Body of pancreas (tissue), 4 donors: ENCODE measurements around the gene MLH1. TPM values are rescaled to one million over a fixed set of nuclear protein-coding genes. Genes with fewer than 3 reads are reported as not detected.

ENCODE experiments used
- ATAC-seq: fragments of 150-250 bp; one replicate; pipeline ENCODE4 v1.9.1; 2016
- DNase-seq, 4 donors: peaks; one replicate each; pipeline ENCODE4 v3.0.0-alpha.2; 2019
- H3K27ac ChIP-seq, 4 donors: fragments of 200-600 bp; sonication (generic); 1 replicate in 3 of 4; 2 replicates in 1 of 4; pipeline versions ENCODE4 v1.5.1 to v1.6.1; 2016 to 2019; ENCODE audit warnings: mild to moderate bottlenecking in 1 of 4, mixed read lengths in 1 of 4, moderate library complexity in 1 of 4
- H3K27me3 ChIP-seq, 2 donors: fragments of 200-600 bp; sonication (generic); one replicate each; pipeline ENCODE4 v1.6.0; 2016; ENCODE audit warnings: mild to moderate bottlenecking in 1 of 2
- H3K36me3 ChIP-seq, 2 donors: fragments of 200-600 bp; sonication (generic); replicated peaks in 1 of 2; 2 replicates each; pipeline ENCODE4 v1.5.1; 2016; ENCODE audit warnings: low read depth in 2 of 2; ENCODE audit not compliant: insufficient read depth in 1 of 2
- H3K4me1 ChIP-seq: fragments of 200-600 bp; sonication (generic); one replicate; pipeline ENCODE4 v1.6.0; 2016
- H3K4me3 ChIP-seq, 2 donors: fragments of 200-600 bp; sonication (generic); 1 replicate in 1 of 2; 2 replicates in 1 of 2; pipeline ENCODE4 v1.5.1; 2016 to 2019
- H3K9me3 ChIP-seq, 3 donors: fragments of 200-600 bp; sonication (generic); 1 replicate in 2 of 3; 2 replicates in 1 of 3; pipeline ENCODE4 v1.5.1; 2016
- CTCF ChIP-seq, 7 experiments: fragments of 450-650 bp in 4 of 7; fragments of 200-600 bp in 3 of 7; sonication (generic) in 3 of 7; IDR thresholded peaks; one replicate each; pipeline ENCODE4 v1.5.1; 2016 to 2019; ENCODE audit warnings: antibody characterized with exemption in 7 of 7
- POLR2A ChIP-seq, 3 donors: fragments of 450-650 bp; IDR thresholded peaks; one replicate each; pipeline ENCODE4 v1.6.1; 2016; ENCODE audit warnings: antibody characterized with exemption in 3 of 3, mild to moderate bottlenecking in 2 of 3
- WGBS, 2 donors: methylation state at CpG; one replicate each; pipeline ENCODE4 v1.1.5; 2017; 5-methylcytosine and 5-hydroxymethylcytosine counted together
- intact Hi-C: fragments of 100-400 bp; cut with DNase I; formaldehyde crosslinking; loops from one replicate; pipeline ENCODE4 v1.15.1; 2023
- total RNA-seq, 2 donors: library from RNA; depleted of rRNA; stranded (reverse); fragments of >200 nt; gene quantifications; one replicate each; pipeline ENCODE4 v1.1.0, GENCODE V29; 2016

MLH1 gene
- total RNA-seq, 2 donors from 2014 or later: 16.9 to 38.9 TPM

- Histone ChIP-seq H3K36me3 (no peaks in the 10 kb centered on the region), H3K27me3 (no peaks in the 10 kb centered on the region), H3K9me3 (no peaks in the 10 kb centered on the region), H3K27ac (no peak overlapping the region), H3K4me3 (no peak overlapping the region), H3K4me1 (no peaks in the 10 kb centered on the region)
- TF ChIP-seq POLR2A (IDR thresholded peaks at IDR 0.05): no peak
- no peak for TF ChIP-seq CTCF (IDR thresholded peaks at IDR 0.05)
- intact Hi-C loops: no loop called here
- ATAC-seq (no peak), DNase-seq (no peak)
- 94 to 96% methylated on average over 1 of the region's 1 CpG for WGBS, 2 donors
Measured at GRCh38 chr3:36973139-36973538, 20.2 kb upstream of the MLH1 start.

- WGBS, 2 donors: 96% methylated on average over 4 of the region's 4 CpGs
- DNase-seq (no peak), ATAC-seq (no peak)
- TF ChIP-seq CTCF (IDR thresholded peaks at IDR 0.05) (no peak), POLR2A (IDR thresholded peaks at IDR 0.05) (no peak)
- intact Hi-C loops: no loop called here
- Histone ChIP-seq H3K4me1 (no peaks in the 10 kb centered on the region), H3K27ac (no peak overlapping the region), H3K27me3 (no peaks in the 10 kb centered on the region), H3K4me3 (no peak overlapping the region), H3K9me3 (peaks cover 0 to 4% (median 0%) of the 10 kb centered on the region in 3 donors), H3K36me3 (peaks cover 0 to 10% of the 10 kb centered on the region in 2 donors)
Measured at GRCh38 chr3:36981006-36981405, 12.3 kb upstream of the MLH1 start.

- H3K36me3 ChIP-seq: peaks cover 0 to 11% of the 10 kb centered on the region in 2 donors
- ATAC-seq (no peak), DNase-seq (no peak)
- no peaks in the 10 kb centered on the region for H3K9me3 ChIP-seq
- no peaks in the 10 kb centered on the region for H3K27me3 ChIP-seq
- peaks cover 44% of the 10 kb centered on the region for H3K4me1 ChIP-seq
- H3K27ac ChIP-seq: no peak overlapping the region
- TF ChIP-seq CTCF (IDR thresholded peaks at IDR 0.05): no peak
- no peak for TF ChIP-seq POLR2A (IDR thresholded peaks at IDR 0.05)
- no peak overlapping the region for H3K4me3 ChIP-seq
- intact Hi-C loops: no loop called here
- WGBS, 2 donors: 69 to 83% methylated on average over 2 of the region's 2 CpGs
Measured at GRCh38 chr3:36988356-36988755, 5.0 kb upstream of the MLH1 start.

- WGBS, 2 donors: 58 to 82% methylated on average over 3 of the region's 3 CpGs
- Histone ChIP-seq H3K4me3 (no peak overlapping the region), H3K4me1 (peaks cover 45% of the 10 kb centered on the region), H3K9me3 (no peaks in the 10 kb centered on the region), H3K27me3 (no peaks in the 10 kb centered on the region), H3K36me3 (peaks cover 0 to 11% of the 10 kb centered on the region in 2 donors), H3K27ac (no peak overlapping the region)
- DNase-seq (no peak), ATAC-seq (no peak)
- intact Hi-C loops: no loop called here
- TF ChIP-seq CTCF (IDR thresholded peaks at IDR 0.05) (no peak), POLR2A (IDR thresholded peaks at IDR 0.05) (no peak)
Measured at GRCh38 chr3:36989005-36989404, 4.3 kb upstream of the MLH1 start.

DNA sequence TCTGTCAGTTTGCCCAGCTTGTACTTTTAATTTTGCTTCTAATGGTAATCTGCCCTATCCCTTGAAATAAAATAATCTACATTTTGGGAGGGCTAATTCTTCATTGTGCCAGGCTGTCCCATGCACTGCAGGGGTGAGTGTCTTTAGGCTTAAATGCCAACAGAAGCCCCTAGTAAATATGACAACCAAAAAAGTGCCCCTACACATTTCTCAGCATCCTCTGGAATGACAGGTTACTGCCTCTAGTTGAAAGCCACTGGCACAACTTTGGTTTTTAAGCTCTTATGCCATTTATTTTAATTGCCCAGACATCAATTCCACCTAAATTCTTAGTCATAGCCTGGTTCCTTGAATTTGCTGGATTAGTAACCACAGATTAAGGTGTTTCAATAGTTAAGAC lies 3.8 kb upstream of the MLH1 start:
- no peak for ATAC-seq
- Histone ChIP-seq H3K27ac (no peak overlapping the region), H3K9me3 (no peaks in the 10 kb centered on the region), H3K4me1 (peaks cover 50% of the 10 kb centered on the region), H3K4me3 (no peak overlapping the region), H3K27me3 (no peaks in the 10 kb centered on the region), H3K36me3 (peaks cover 0 to 11% of the 10 kb centered on the region in 2 donors)
- intact Hi-C loops: no loop called here
- no peak for TF ChIP-seq POLR2A (IDR thresholded peaks at IDR 0.05)
- TF ChIP-seq CTCF (IDR thresholded peaks at IDR 0.05): no peak
- no peak for DNase-seq
